CD4-positive, alpha-beta T cell treated with Interleukin-2 at 100 ng/mL for 4 hours (primary cell): ENCODE data around the gene LPAR2.
"Not testable (repeated sequence)": the region's sequence is repeated elsewhere in the genome, so short reads cannot be mapped to it uniquely, and the experiment has no call there.

ENCODE experiments used
- DNase-seq: peaks from one replicate; pipeline ENCODE4 v3.0.0-alpha.2; 2020; ENCODE audit warnings: low spot score

LPAR2 gene

DNA sequence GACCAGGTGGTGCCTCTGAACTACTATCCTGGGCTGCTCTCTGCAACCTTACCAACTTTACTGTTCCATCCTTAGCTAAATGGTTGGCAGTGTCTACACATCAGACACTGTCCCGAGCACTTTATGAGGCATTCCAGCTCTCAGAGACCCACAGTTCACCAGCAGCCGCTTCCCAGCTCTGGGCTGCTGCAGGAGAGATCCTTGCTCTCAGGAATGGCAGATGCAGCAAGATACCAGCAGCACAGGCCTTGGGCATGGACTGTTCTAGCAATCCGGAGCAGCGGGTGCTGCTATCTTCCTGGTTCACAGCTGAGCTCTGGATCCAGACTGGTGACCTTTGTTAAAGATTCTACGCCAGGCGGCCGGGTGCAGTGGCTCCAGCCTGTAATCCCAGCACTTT lies 3.3 kb upstream of the LPAR2 start:
- DNase-seq = no peak

DNA sequence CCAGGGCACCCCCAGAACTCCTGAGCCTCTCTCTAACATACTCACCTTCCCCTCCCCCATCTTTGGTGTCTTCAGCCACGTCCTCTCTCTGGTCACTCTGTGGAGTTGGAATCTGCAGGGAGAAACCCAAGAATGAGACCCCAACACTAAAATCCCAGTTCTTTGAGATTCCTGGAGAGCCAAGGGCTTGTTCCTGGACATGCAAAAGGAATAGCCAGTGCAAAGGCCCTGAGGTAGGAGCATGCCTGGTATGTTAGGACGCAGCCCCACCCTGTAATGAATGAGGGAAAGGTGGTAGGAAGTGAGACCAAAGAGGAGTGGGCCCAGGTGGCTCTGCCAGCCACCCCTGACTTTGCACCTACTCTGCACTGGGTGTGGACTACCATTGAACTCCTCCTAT lies 2.4 kb upstream of the LPAR2 start:
- no peak for DNase-seq

DNA sequence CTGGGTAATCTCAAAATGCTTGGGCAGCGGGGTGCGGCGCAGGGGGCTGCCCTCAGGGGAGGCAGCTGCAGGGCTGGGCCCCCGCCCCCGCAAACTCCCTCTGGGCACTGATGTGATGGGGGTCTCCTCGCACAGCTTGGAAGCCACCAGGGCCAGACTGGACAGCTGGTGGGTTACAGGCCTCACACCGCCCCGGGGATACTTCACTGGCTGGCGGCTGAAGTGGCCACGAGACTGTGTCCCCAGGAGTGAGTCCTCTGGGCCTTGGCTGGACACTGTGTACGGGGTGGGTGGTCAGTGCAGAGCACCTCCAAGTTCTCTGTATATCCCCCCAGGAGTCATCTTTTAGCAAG lies 2.0 kb upstream of the LPAR2 start:
- DNase-seq = no peak

DNA sequence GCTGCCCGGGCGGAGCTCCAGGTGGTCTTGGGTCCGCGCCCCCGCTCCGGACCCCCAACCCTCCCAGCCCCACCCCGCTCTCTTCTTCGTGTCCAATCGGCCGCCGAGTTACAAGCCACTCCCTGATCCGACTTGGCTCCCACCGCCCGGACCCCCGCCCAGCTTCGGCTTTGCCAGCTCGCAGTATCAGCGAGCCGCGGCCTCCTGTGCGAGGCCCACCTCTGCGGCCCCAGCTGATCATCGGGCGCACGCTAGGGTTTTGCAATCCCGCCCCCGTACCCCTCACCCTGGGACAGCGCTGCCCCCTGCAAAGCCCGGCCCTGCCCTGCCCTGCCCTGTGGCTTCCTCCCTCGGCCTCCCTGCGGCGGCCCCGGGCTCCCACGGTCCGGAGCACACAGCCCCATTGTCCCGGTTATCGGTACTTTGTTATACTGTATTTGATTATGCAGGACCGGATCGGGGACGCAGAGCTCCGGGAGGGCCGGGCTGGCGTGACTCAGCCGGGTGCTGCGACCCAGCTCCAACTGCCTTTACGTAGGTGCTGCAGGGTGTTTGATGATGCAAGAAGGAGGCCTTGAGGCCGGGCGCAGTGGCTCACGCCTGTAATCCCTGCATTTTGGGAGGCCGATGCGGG lies 598 bp upstream of the LPAR2 start:
- peak; percentile 44 for DNase-seq

DNA sequence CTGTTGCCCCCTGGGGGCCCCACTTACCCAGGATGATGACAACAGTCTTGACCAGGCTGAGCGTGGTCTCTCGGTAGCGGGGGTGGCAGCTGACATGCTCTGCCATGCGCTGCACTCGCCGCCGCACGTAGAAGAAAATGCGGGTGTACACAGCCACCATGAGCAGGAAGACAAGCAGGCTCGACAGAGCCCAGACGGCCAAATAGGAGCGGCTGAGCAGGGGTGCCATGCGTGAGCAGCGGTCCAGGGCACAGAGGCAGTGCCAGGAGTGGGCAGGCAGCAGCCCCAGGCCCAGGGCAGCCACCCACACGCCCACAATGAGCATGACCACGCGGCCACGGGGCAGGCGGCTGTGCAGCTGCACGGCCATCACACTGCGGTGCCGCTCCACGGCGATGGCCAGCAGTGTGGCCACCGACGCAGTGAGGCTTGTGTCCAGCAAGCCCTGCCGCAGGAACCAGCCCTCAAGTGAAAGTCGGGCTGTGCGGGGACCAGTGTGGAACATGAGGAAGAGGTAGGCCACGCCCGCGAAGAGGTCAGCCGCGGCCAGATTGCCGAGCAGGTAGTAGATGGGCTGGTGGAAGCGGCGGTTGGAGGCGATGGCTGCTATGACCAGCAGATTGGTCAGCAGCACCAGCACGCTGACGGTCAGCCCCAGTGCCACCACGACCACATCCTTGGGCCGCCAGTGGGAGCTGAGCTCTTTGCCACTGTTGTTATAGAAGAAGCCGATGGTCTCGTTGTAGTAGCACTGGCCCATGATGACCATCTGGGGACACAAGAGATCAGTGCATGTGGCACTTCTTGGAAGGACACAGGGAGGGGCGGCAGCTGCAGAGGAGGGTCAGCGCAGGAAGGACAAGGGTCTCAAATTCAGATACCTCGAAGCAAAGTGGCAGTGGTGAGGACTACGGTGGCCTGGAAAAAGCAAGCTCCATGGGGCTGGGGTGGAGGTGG lies 1.2 kb downstream of the LPAR2 start:
- DNase-seq = no peak

DNA sequence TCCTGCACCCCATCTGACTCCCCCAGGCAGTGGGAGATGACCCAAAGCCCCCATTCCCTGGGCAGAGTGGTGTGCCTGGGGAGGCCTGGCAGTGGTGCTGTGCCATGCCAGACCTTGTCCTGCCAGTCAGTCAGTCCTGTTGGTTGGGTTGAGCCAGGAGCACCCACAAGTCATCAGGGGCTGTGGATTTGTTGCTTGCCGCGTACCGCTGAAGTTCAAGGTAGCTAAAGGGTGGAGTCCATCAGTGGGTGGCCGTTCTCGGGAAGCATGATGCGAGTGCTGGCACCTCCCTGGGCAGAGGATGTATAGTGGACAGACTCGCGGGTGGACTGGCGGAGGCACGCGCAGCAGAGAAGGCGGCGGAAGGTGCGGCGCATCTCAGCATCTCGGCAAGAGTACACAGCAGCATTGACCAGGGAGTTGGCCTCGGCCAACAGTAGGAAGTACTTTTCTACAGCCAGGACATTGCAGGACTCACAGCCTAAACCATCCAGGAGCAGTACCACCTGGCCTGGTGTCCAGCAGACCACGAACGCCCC lies 3.9 kb downstream of the LPAR2 start:
- DNase-seq = no peak

DNA sequence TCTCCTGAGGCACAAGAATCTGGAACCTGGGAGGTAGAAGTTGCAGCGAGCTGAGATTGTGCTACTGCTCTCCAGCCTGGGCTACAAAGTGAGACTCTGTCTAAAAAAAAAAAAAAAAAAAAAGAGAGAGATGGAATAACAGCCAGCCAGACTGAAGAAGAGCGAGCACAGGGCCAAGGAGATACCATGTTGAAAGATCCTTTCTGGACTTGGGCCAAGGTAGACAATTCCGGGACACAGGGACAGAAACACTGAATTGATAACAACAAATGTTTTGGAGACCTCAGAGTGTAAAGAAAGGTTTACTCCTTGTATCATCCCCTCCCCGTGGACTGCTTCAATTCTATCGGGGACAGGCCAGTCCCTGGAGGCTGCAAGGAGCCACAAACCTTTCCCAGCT lies 4.6 kb downstream of the LPAR2 start:
- DNase-seq = no peak

DNA sequence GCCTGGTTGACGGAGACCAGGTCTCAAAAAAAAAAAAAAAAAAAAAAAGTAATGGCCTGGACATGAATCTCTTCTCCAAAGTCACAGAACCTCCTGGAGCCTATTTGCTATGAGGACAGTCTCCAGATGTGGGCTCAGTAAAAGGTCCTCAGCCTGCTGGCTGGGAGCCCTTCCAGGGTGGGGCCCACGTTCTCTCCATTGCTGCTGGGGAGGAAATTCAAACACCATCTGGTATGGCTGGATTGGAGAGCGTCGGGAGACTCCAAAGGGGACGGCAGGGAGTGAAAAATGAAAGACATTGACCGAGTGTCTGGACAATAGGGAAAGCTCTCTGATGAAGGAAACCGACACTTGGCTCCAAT lies 8.2 kb downstream of the LPAR2 start:
- DNase-seq = no peak

DNA sequence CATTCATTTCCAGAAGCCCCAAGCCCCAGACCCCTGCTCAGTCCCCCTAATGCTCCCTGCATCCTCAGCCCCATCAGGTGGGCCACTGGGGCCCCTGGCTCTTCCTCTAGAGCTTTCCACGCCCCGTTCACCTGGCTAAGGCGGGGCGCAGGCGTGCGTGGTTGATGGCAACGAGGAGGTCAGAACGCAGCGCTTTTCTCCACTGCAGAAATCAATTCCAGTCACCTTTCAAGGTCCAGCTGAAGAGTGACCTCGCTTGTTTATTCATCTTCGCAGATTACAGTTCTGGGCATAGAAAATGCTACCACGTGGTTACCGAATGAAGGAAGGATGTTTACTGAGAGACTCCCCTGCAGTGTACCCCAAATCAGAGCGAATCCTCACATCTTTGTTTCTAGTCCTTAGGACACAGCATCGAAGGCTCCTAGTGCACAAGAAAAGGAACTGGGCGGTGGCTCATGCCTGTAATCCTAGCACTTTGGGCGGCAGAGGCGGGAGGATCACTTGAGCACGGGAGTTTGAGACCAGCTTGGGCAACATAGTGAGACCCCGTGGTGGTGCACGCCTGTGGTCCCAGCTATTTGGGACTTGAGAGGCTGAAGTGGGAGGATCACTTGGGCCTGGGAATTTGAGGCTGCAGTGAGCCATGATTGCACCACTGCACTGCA lies 8.7 kb downstream of the LPAR2 start:
- DNase-seq = no peak

DNA sequence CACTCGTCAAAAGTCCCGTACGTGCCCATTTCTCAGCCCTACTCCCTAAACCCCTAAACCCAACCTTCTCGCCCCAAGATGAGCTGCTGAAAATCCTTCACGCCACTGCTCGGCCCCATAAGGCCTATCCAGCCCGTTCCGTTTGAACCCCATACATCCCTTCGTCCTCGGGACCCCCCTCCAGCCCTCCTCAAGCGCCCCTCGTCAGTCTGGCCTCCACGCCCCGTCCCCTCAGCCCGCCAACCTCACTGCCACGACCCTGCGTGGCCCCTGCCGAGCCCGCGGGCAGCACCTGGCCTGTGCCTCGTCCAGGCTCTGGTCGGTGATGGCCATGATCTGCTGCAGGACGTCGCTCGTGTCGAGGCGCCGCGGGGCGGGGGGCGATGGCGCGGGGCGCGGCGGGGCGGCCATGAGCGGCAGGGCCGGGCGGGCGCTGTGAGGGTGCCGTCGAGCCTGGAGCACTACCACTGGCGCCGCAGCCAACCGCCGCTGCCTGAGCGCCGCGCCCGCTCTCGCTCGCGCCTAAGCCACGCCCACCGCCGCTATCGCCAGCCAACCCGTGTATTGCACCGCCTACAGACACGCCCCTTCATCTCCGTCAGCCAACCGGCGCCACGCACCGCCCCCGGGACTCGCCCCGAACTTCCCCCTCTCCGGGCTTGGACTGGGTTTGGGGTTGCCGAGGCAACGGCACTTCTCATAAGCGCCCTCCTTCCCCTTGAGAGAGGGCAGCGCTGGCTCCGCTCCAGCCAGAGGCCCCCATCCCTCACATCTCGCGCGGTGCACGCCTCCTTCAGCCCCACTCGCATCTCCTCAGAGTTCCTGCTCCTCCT lies 9.6 kb downstream of the LPAR2 start, which contains the start of gene PBX4:
TSS of gene PBX4 (minus strand) at position 469 of the 833 bp plus-strand sequence. CDS start at position 411, 58 bp downstream.
- peak; percentile 99 for DNase-seq

DNA sequence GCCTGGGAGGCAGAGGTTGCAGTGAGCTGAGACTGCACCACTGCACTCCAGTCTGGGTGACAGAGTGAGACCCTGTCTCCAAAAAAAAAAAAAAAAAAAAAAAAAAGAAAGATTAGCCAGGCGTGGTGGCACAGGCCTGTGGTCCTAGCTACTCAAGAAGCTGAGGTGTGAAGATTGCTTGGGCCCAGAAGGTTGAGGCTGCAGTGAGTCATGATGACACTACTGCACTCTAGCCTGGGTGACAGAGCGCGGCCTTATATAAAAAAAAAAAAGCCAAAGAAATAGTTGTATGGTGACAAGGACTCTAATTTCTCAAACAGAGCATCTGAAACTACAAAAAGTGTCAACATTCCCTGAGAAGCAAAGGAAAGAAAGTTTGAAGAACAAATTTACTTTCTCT lies 12.9 kb downstream of the LPAR2 start:
- peak; percentile 78 for DNase-seq

DNA sequence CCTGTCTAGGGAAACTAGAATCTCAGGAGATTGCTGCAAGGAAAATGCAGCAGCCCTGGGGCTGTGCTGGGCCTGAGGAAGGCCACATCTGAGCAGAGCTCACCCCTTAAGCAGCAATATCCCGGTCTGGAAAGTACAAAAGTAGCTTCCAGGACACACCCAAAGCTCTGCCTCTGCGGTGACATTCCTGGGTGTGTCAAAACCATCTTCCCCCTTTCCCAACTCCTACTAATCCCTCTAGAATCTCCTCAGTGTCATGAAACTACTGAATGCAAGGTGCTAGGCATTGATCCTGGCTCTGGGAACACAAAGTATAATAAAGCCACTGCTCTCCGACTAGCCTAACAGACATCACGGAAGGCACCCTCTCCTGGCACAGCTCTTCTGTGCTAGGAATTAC lies 14.5 kb downstream of the LPAR2 start:
- no peak for DNase-seq

DNA sequence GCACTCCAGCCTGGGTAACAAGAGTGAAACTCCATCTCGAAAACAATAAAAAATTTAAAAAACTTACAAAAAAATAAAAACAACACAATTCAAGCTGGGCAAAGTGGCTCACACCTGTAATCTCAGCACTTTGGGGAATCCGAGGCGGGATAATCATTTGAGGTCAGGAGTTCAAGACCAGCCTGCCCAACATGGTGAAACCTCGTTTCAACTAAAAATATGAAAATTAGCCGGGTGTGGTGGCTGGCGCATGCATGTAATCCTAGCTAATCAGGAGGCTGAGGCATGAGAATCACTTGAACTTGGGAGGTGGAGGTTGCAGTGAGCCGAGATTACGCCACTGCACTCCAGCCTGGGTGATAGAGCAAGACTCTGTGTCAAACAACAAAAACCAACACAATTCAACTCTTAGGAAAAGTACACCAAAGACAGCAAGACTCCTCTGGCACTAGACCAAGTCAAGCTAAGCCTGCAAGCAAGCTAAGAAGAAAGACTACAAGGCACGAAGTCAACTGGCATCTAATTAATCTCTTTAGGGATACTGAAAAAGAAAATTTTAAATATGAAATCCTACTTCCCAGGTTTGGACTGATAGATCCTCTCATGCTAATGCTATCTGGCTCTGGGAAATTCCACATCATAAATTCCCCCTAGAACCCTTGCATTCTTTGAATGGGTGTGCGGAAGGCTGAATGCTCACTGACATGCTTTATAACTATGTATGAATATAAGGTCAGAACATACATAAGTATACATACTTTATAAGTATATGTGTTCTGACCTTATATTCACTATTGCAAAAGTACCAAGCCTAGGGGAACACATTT lies 17.4 kb downstream of the LPAR2 start:
- no peak for DNase-seq

DNA sequence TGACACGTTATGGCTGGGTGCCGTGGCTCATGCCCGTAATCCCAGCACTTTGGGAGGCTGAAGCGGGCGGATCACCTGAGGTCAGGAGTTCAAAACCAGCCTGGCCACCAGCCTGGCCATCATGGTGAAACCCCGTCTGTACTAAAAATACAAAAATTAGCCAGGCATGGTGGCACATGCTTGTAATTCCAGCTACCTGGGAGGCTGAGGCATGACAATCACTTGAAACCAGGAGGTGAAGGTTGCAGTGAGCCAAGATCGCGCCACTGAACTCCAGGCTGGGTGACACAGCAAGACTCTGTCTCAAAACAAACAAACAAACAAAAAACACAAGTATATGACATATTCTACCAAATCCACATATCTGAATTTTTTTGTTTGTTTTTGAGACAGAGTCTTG lies 21.3 kb downstream of the LPAR2 start:
- DNase-seq = not testable (repeated sequence)

DNA sequence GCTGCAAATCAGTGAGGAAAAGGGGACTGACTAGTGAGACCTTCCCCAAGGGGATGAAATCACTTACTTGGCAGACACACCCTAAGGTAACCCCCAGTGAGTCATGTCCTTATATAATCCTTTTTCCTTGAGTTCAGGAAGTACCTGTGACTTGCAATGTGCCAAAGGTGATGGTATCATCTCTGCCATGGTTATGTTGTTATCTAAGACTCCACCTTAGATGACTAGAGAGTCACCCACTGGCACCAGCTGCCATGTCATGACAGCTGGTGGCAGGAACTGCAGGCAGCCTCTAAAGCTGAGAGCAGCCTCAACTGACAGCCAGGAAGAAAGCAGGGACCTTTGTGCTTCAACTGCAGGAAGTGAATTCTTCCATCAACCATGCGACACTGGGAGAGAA lies 22.0 kb downstream of the LPAR2 start:
- peak; percentile 91 for DNase-seq

DNA sequence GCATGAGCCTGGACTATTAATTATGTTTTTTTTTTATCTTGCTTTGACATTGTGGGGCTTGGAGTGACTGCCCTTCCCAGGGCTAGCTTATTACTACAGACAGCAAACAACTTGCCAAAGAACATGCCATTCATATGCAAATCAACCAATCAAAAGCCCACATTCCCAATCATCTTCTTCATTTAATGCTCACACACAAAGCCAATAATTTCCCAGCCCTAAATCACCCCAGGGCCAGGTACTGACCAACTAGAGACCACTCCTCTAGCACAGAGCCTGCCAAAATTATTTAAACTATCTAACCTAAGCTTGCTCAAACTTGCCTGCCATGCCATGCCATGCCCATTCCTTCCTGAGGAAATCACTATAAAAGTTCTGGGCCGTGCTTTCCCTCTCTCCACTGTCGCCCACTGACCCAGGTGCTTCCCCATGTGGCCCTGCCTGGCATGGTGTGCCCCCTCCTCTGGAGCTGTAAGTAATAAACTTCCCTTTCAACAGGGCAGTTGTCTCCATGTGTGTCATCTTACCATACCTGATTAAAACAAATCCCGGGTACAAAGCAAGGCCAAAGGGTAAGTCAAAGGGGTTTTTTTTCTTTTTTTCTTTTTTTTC lies 25.2 kb downstream of the LPAR2 start:
- DNase-seq = no peak

DNA sequence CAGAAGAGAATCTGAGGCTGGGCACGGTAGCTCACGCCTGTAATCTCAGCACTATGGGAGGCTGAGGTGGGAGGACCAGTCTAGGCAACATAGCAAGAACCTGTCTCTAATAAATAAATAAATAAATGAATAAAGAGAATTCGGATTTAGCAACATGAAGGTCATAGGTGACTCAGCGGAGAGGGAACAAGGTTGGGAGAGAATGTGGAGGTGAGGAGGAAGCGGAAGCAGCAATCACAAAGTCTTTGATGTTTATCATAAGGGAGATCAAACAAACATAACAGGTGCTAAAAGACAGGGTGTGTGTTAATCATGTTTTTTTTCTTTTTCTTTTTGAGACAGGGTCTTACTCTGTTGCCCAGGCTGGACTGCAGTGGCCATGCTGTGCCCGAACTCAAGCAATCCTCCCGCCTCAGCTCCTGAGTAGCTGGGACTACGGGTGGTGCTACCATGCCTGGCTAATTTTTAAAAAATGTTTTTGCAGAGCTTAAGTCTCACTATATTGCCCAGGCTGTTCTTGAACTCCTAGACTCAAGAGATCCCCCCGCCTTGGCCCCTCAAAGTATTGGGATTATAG lies 25.8 kb downstream of the LPAR2 start:
- DNase-seq = peak; percentile 73

DNA sequence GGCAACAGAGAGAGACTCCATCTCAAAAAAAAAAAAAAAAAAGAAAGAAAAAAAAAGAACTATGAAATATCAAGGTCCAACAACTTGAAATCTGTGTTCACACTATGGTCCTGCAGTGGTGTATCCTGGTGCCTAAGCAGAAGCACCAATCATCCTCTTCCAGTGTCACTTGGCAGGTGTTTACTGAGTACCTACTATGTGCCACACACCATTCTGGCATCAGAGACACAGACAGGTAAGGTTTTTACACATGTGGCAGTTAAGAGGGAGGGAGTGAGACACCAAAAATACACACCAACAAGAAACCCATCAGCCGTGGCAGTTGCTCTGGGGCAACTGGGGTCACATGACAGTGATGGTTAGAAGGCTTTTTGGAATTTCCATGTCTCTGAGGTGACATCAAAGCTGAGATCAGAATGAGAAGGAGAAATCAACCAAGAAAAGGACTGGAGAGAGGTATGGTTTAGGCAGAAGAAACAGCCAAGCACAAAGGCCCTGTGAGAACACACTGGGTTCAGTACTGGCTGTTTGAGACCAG lies 27.2 kb downstream of the LPAR2 start:
- no peak for DNase-seq

DNA sequence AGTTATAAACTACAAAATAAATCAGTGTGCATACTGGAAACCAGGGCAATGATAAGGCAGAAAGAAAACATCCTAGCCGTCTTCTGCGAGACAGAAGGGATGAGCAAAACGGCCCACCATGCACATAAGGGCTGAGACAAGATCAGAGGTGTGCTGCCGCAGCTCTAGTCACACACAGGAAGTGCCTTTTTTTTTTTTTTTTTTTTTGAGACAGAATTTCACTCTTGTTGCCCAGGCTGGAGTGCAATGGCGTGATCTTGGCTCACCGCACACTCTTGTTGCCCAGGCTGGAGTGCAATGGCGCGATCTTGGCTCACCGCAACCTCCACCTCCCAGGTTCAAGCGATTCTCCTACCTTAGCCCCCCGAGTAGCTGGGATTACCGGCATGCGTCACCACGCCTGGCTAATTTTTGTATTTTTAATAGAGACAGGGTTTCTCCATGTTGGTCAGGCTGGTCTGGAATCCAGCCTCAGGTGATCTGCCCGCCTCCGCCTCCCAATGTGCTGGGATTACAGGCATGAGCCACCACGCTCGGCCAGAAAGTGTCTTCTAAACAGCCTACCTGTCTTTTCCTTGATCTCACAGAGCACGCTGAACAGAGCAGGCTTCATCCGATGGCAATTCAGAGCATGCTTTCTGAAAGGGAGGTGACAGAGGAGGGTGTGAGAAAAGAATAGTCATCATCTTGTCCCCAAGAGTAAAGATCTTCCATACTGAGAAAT lies 29.1 kb downstream of the LPAR2 start:
- DNase-seq = peak; percentile 78
